GM18511 (cell line): ENCODE data around the gene GPR173.

ENCODE experiments used
- ATAC-seq: cut with Tn5 transposase; IDR thresholded peaks from one replicate; pipeline ENCODE4 v1.9.1; 2021; ENCODE audit warnings: mild to moderate bottlenecking, moderate library complexity; ENCODE audit not compliant: unreplicated experiment

The GPR173 gene

DNA sequence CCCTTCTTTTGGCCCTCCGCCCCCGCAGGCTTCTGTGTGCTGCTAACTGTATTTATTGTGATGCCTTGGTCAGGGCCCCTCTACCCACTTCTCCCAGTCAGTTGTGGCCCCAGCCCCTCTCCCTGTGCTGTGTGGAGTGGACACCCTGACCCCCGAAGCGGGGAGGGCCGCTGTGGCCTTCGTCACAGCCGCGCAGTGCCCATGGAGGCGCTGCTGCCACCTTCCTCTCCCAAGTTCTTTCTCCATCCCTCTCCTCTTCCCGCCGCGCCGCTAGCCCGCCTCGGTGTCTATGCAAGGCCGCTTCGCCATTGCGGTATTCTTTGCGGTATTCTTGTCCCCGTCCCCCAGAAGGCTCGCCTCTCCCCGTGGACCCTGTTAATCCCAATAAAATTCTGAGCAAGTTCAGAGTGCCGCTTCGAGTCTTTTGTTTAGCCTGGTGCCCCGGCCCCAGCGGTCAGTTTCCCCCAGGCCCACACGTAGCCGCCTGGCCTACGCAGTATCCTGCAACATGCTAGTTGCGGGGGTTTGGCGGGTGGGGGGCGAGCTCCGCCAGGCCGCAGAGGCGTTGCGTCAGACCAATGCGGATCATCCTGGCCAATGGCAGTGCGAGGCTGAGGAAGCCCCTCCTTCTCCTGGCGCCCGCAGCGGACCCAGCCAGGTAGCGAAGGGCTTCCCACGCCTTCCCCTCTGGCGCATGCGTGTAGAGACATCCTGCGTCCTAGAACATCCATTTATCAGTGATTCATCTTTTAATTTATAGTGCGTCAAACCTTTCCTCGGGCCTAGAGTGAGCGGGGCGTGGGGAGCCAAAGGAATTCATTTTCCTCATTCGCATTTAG is 39.8 kb downstream of the GPR173 start:
- no peak for ATAC-seq

DNA sequence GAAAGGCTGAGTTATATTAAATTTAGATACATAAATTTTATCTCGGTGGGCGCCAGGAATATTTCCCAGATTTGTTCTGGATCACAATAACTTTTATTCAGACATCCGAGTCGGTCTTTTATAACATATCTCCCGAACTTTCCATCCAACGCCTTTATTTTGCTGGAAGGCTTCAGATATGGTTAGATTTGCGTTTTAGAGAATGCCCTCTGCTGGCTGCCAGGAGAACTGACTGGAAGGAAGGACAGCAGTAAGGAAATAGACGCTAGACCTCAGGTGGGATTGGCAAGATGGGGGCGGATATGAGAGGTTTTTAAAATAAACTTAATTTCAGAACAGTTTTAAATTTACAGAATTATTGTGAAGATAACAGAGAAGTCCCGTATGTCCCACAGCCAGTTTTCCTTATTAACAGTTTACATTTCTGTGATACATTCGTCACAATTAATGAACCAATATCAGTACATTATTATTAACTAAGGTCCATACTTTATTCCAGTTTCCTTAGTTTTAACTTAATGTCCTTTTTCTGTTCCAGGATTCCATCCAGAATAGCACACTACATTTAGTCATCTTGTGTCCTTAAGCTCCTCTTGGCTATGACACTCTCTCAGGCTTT is 40.7 kb downstream of the GPR173 start:
- ATAC-seq, result no peak

DNA sequence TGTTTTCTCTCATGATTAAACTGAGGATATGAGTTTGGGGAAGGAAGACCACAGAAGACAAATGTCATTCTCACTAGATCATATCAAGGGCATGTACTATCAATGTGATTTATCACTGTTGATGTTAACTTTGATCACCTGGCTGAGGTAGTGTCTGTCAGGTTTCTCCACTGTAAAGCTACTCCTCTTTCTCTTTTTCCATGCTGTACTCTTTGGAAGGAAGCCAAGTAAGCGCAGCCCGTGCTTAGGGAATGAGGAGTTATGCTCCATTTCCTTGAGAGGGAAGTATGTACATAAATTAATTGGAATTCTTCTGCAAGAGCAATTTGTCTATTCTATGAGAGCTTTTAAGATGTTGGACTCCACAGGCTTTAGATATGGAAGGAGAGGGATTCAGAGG is 41.3 kb downstream of the GPR173 start:
- no peak for ATAC-seq

DNA sequence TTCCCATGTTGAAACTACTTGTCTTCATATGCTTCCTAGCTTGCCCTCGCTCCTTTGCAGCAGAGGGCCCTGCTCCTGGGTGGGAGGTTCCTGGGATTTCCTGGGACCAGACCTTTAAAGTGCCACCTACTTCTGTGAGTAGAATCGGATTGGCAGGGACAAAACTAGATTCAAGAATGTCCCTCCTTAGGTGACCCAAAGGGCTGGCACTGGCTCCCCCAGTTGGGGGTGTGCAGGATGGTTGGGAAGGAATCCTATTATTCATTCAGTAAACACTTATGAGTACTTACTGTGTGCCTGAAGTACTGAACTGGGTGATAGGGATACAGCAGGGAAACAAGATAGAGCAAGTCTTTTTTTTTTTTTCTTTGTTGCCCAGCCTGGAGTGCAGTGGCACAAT is 42.8 kb downstream of the GPR173 start:
- no peak for ATAC-seq

DNA sequence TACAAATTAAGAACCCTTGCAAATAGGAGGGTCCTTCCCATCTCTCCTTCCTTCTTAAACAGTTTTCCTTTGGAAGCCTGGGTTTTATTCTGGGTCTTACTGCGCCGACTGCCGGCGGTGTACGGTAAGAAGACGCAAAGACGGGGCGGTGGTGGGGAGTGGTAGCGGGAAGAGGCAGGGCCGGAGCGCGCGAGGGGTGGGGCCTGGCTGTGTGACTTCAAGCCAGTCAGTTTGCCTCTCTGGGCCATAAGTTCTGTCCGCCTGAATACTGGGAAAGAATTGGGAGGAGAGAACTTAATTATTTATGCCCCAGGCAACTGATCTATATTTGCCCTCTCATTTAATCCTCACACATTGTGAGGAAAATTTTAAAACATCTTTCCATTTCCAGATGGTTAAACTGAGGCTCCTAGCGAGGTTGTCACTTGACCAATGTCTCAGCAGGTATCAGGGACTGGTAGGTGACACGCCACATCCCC is 44.6 kb downstream of the GPR173 start:
- ATAC-seq, result peak; percentile 56

DNA sequence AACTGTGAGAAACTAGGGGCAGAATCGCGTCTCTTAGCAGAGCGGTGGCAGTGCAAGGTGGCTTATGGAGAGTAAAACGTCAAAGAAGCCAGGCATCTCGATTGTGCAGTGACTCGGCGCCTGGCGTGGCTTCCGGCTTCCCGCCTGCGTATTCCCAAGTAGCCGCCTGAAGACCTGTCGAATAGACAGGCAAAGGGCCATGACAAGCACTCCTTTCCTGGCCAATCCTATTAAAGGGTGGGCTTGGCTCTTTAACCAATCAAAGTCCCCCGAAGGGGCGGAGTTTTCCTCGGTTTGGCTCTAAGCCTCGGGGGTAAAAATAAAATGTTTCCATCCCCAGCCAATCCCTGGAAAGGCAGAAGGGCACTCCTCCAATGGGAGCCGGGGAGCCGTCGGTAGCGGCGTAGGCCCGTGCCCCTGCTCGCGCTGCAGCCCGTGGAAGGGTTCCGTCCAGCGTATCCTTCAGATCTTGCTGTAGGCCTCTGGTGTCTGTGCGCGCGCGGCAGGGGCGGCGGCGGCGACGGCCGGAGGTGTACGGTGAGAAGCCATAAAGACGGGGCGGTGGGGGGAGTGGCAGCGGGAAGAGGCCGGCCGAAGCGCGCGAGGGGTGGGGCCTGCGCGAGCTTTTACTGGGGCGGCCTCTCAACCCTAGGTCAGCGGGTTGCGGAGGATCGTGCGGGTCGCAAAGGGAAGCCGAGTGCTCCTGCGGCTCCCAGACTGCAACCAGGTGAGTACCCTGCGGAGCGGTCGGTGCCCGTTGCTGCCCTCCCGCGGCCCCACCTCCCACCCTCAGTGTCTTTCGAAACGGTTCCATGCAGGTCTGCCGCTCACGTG is 45.4 kb downstream of the GPR173 start, which contains the start of gene KANTR:
KANTR (plus strand) TSS at position 395 of the 834 bp plus-strand sequence. CDS start 30,131 bp downstream, outside the sequence.
- ATAC-seq, result peak; percentile 91

DNA sequence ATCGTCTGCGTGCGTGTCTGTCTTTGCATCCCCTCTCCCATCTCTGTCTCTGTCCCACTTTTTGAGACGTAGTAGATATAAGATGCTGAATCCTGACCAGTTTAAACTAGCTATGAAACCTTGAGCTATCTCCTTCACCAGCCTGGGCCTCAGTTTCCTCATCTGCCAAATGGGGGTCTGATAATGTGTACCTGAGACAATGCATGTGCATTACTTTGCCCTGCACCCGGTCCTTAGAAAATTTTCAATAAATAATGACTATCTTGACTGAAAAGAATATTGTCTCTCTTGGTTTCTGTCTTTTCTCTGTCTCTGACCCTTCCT is 46.0 kb downstream of the GPR173 start:
- no peak for ATAC-seq

DNA sequence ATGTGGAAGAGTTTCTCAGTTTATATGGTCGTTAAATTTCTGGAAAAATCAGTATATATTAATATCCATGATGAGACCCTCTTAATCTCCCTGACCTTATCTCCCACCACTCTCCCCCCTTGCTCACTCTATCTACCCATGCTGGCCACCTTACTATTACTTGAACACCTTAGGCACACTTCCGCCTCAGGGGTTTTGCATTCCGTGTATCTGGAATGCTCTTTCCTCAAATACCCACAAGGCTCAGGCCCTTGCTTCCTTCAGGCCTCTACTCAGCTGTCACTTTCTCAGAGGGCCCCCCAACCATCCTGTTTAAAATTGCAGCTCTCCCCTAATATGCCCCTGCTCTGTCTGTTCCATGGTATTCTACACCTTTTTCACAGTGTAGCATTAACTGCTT is 47.2 kb downstream of the GPR173 start:
- no peak for ATAC-seq

DNA sequence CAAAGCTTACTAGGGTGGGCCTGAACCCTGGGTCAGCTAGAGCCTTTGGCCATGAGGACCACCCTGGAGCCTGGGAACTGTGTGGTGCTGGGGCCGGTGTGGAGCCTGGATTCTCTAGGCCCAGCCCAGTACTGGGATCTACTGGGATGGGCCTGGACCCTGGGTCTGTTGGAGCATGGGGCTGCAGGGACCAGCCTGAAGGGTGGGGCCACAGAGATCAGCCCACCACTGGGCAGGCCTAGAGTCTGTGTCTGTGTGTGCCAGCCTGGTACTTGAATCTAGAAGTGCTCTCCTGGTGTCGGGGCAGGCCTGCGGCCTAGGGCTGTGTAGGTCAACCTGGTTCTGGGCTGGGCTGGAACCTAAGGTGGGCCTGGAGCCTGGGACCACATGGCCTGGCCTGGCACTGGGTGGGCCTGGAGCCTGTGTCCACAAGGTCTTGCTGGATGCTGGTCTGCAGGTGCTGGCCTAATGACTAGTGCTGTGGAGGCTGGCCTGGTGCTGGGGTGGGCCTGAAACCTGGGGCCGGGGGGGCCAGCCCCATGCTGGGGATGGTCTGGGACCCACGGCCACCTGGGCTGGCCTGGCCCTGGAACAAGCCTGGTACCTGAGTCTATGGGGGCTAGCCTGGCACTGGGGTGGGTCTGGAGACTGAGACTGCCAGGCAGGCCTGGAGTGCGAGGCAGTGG is 66.4 kb downstream of the GPR173 start:
- ATAC-seq, result no peak

DNA sequence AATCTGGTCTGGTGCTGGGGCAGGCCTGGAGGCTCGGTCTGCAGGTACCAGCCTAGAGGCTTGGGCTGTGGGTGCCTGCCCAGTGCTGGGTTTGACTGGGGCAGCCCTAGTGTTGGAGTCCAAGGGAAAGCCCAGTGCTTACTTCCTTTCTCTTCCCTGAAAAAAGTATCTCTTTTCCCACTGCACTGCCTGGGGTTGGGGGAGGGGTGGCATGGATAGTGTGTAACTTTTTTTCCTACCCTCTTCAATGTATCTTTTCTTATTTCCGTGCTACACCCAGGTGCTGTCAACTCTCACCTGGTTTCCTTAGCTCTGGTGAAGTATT is 66.9 kb downstream of the GPR173 start:
- ATAC-seq, result no peak

DNA sequence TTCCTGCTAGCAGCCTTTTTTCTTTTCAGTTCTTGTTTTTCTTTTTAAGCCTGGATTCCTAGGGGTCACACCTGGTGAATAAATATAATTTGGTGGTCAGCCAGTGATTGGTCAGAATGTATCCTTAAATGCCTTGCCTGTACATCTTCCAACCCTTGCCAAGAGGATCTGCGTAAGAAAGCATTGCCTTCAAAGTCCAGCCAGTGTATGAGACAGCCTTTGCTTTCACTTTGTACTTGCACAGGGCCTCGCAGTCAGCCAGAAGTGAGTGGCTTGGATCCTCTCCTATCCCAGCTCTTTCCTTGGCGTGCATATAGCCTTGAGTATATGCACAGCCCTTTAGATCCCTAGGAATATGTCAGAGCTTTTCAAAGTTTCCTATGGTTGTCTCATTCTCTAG is 67.5 kb downstream of the GPR173 start:
- no peak for ATAC-seq

DNA sequence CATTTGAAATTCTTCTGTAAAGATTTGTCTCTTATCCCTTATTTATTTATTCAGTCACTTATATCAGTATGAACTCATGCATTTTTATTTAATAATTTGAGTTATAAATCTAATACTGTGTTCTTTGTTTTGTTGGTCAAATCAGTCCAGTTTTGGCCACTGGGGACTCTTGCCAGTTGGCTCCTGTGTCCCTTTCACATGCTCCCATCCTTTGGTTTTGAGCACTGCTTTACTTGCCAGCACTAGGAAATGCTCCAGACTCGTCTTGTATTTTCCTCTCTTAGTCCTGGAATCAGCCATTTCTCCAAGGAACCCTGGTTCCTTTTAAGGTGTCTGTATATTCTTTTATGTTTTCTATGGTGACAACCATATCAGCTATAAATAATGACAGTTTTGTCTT is 73.4 kb downstream of the GPR173 start:
- ATAC-seq, result no peak

DNA sequence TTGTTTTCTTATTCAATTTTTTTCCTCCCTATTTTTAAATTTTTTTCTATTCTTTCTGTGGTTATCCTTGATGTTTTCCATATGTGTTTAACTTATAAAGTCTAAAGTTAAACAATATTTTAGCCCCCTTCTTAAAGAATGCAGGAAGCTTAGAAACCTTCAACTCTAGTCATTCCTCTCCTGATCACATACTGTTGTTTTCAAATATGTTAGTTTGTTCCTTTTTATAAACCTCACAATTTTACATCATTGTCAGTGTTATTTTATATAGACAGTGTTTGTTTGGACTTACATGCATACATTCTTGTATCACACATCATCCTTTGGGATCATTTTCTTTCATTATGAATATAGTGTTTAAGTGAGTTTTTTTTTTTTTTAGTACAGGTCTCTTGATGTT is 76.9 kb downstream of the GPR173 start:
- no peak for ATAC-seq

DNA sequence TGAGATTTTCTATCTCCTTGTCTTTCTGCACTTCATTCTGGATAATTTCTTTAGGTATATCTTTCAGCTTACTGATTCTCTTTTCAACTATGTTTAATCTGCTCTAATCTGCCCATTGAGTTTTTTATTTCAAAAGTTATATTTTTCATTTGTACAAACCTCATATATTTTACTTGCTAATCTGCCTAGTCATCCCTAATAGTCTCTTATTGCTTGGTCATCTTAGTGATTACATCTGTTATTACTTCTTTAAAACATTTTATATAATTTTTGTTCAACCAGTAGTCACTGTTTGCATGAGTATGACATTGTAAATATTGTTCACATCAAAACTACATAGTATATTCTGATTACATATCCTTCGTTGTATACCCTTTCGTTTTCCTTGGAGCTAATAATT is 77.8 kb downstream of the GPR173 start:
- ATAC-seq, result no peak

DNA sequence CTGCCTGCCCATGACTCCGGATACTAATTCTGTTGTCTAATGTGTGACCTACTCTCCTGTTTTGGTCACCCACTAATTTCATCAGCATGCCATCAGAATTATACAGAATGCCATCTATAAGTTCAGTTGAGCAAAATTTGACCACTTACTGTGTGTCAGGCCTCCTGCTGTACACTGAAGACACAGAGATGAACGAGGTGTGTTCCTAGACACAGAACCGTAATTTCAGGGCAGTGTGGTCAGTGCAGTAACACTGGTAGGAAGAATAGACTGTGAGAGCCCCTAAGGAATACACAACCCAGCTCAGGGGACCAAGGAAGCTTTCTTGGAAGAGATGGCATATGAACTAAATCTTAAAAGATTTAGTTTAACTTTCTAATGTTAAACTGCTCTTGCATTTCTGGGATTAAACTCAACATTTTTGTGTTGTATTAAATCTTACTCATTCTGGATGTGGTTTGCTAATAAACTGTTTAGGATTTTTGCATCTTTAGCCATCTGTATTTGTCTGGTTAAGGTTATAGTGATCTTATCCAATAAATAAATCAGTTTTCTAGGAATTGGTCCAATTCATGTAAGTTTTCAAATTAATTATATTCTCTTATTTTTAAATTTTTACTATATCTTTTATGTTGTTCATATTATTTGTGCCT is 79.6 kb downstream of the GPR173 start:
- no peak for ATAC-seq
